GM23338 (cell line): ENCODE data around the gene BRCA1.
A peak's percentile ranks its signal among the peaks of the same experiment; 100 is the strongest.

Source experiments
- CREB1 ChIP-seq: fragments of 250-450 bp; sonication (Bioruptor Pico); IDR thresholded peaks from 2 replicates; pipeline ENCODE4 v1.5.0; 2020; ENCODE audit warnings: low read depth, mild to moderate bottlenecking, moderate library complexity
- CTCF ChIP-seq, 2 experiments: fragments of 200-600 bp in 1 of 2; sonication (generic) in 1 of 2; conservative IDR thresholded peaks; 2 replicates each; pipeline versions ENCODE4 v1.5.1 to v1.6.1; 2016 to 2017; ENCODE audit warnings: antibody characterized with exemption in 2 of 2, low read depth in 2 of 2, mild to moderate bottlenecking in 2 of 2, moderate library complexity in 1 of 2
- EZH2 ChIP-seq: fragments of 200-600 bp; sonication (generic); IDR thresholded peaks from one replicate; pipeline ENCODE4 v1.8.0; 2017; ENCODE audit warnings: antibody characterized with exemption, mild to moderate bottlenecking, low read depth; ENCODE audit not compliant: unreplicated experiment
- EZH2phosphoT487 ChIP-seq: fragments of 200-600 bp; sonication (generic); IDR thresholded peaks from one replicate; pipeline ENCODE4 v1.8.1; 2018; ENCODE audit warnings: antibody characterized with exemption; ENCODE audit not compliant: unreplicated experiment
- JUNB ChIP-seq: IDR thresholded peaks from one replicate; pipeline ENCODE4 v1.6.1; 2016; ENCODE audit warnings: antibody characterized with exemption; ENCODE audit not compliant: unreplicated experiment
- NANOG ChIP-seq: IDR thresholded peaks from 2 replicates; pipeline ENCODE4 v1.6.1; 2016; ENCODE audit warnings: antibody characterized with exemption, borderline replicate concordance
- POLR2AphosphoS5 ChIP-seq: IDR thresholded peaks from 2 replicates; pipeline ENCODE4 v1.6.1; 2016; ENCODE audit warnings: antibody characterized with exemption, low read depth
- REST ChIP-seq: IDR thresholded peaks from one replicate; pipeline ENCODE4 v1.6.1; 2018; ENCODE audit warnings: antibody characterized with exemption; ENCODE audit not compliant: unreplicated experiment
- ZNF331 ChIP-seq: fragments of 250-450 bp; sonication (Bioruptor Pico); IDR thresholded peaks from 2 replicates; pipeline ENCODE4 v1.5.0; 2020; ENCODE audit warnings: low read depth, mild to moderate bottlenecking, moderate library complexity

DNA sequence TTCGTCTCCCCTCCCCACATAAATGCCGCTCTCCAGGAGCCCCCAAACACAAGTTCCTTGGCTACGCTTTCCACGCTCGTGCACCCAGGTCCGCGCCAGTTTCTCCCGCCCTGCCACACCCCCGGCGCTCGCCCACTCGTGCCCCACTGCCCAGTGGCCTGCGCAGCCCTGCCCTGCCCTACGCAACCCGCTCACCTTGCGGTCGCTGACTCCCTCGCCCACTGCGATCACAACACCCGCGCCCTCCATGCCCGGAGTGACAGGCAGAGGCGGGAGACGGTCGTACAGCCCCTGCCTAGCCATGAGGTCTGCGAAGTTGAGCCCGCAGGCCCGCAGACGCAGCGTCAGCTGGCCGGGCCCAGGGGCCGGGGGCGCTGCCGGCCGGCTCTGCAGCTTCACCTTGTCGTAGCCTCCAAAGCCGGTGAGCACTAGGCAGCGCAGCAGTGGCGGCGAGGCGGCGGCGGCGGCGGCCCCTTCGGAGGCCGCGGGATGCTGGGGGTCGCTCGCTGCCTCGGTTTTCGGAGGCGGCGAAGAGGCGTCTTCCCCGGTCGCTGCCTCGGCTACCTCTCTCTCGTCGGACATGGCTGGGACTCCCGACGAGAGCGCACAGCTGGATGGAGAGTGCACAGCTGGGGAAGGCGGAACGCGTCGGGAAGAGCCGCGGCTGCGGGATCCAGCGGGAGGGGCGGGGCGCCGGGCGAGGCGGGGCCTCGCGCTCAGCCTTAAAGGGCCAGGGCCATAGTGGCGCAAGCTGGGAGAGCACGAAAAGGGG lies 103.2 kb downstream of the BRCA1 start, which contains the start of gene VAT1:
- TF ChIP-seq CTCF (conservative IDR thresholded peaks at IDR 0.05; ENCODE audit: low read depth in 2 of 2) (no peak), POLR2AphosphoS5 (peak; percentile 87), REST (no peak), JUNB (no peak), EZH2 (no peak), EZH2phosphoT487 (no peak), CREB1 (peak; percentile 20; the same call in 1 of the 2 replicates), ZNF331 (no peak), NANOG (no peak)
